AG04449 (cell line): ENCODE data around the gene PPP1R9B.
A peak's percentile ranks its signal among the peaks of the same experiment; 100 is the strongest.

Source experiments
- CTCF ChIA-PET: fragments of 350-600 bp; formaldehyde crosslinking; extraction: SDS; loops from one replicate; lab custom pipeline; 2021; ENCODE audit warnings: antibody characterized with exemption; lab: Yijun Ruan, JAX
- POLR2A ChIA-PET: fragments of 400-600, 350-600 bp; formaldehyde crosslinking; extraction: SDS; loops from one replicate; lab custom pipeline; 2020; ENCODE audit warnings: antibody characterized with exemption, inconsistent platforms; lab: Yijun Ruan, JAX
- DNase-seq: peaks from one replicate; pipeline ENCODE4 v3.0.0-alpha.2; 2010; ENCODE audit warnings: low read depth, low spot score
- H3K4me3 ChIP-seq: 2 replicates; pipeline ENCODE4 v1.5.1; 2011; ENCODE audit warnings: low read depth, mild to moderate bottlenecking, control low read depth, low read length
- TF ChIP-seq, protein P1 (sequence below): IDR thresholded peaks from one replicate; pipeline ENCODE4 v1.5.1; 2011; ENCODE audit warnings: mild to moderate bottlenecking, moderate library complexity, low read length, control low read depth, inconsistent platforms; ENCODE audit not compliant: insufficient read depth; ENCODE audit errors: missing control alignments

The PPP1R9B gene

DNA sequence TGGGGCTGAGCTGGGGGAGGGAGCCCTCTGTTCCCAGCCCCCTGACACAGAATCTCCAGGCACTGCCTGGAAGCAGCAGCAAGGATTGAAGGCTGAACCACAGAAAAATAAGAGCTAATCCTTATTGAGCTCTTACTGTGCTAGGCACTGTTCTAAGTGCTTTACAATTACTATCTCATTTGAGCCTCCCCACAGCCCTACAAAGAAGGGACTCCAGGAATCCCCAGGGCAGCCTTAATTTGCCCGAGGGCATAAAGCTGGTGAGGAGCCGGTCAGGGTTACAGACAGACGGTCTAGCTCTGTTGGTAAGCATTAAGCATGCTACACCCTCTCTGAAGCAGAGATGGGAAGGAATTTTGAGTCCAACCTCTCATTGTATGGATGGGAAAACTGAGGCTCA, 27.5 kb downstream of the PPP1R9B start:
- ChIA-PET CTCF (interaction anchor here (0.8 to 10.0 kb wide), 10 partner anchors 8 to 174 kb away, joined by 3 to 83 read pairs (median 10); no protein-coding TSS in a partner anchor), POLR2A (interaction anchor here (0.7 kb wide), 1 partner anchor 8 kb away, joined by 3 read pairs; no protein-coding TSS in a partner anchor)
- TF ChIP-seq, protein P1, sequence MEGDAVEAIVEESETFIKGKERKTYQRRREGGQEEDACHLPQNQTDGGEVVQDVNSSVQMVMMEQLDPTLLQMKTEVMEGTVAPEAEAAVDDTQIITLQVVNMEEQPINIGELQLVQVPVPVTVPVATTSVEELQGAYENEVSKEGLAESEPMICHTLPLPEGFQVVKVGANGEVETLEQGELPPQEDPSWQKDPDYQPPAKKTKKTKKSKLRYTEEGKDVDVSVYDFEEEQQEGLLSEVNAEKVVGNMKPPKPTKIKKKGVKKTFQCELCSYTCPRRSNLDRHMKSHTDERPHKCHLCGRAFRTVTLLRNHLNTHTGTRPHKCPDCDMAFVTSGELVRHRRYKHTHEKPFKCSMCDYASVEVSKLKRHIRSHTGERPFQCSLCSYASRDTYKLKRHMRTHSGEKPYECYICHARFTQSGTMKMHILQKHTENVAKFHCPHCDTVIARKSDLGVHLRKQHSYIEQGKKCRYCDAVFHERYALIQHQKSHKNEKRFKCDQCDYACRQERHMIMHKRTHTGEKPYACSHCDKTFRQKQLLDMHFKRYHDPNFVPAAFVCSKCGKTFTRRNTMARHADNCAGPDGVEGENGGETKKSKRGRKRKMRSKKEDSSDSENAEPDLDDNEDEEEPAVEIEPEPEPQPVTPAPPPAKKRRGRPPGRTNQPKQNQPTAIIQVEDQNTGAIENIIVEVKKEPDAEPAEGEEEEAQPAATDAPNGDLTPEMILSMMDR, result no peak
- no peak overlapping the region for H3K4me3 ChIP-seq
- DNase-seq, result no peak

DNA sequence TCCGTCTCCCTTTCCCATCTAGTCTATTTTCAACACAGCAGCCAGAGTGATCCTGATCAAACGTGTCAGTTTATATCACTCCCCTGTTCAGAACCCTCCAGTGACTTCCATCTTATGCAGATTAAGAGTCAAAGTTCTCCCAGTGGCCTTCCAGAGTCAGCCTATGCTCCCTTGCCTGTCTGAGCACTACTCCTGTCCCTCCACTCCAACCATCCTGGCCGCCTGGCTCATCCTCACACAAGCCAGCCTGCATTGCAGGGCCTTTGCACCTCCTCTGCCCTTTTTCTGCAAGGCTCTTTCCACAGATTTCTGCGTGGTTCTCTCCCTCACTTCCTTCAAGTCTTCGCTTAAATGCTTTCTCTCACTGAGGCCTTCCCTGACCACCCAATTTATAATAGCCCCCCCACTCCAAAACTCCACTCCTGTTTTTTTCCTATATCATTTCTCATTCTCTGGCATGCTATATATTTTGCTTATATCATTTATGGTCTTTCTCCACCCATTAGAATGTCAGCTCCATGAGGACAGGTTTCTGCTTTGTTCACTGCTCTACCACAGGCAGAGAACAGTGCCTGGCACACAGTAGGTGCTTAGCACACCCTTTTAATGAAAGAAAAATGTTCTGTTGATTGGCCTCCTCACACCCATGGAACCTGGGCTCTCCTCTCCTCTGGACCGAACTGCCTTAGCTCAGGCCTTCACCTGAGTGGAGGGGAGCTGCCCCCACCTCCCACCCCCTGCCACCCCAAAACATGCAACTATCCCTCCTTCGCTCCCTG, 29.8 kb downstream of the PPP1R9B start:
- TF ChIP-seq, protein P1, result no peak
- POLR2A ChIA-PET, result no interaction called here
- no peak for DNase-seq
- CTCF ChIA-PET, result interaction anchor here (1.0 to 10.0 kb wide), 8 partner anchors 13 to 177 kb away, joined by 3 to 83 read pairs (median 7); partner anchors contain the start of gene PDK2
- no peak overlapping the region for H3K4me3 ChIP-seq

DNA sequence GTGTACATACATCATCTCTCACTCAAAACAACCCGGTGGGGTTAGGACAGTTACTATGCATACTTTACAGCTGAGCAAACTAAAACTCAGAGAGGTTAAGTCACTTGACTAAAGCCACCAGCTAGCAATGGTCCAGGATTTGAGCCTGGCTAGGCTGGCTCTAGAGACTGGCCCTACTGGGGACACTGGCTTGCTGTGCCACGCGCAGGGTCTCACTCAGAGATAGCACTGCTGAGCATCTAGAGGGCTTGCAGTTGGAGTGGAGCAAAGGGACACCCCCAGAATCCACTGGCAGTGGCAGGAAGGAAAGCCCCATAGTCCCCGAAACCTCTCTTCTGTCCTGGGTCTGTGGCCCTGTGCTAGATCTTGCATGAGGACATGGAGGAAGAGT, 31.7 kb downstream of the PPP1R9B start:
- TF ChIP-seq, protein P1, result no peak
- ChIA-PET POLR2A (interaction anchor here (0.5 kb wide), 1 partner anchor 11 kb away, joined by 3 read pairs; no protein-coding TSS in a partner anchor), CTCF (interaction anchor here (0.8 to 10.0 kb wide), 13 partner anchors 8 to 187 kb away, joined by 3 to 92 read pairs (median 7); no protein-coding TSS in a partner anchor)
- no peak for DNase-seq
- no peak overlapping the region for H3K4me3 ChIP-seq

DNA sequence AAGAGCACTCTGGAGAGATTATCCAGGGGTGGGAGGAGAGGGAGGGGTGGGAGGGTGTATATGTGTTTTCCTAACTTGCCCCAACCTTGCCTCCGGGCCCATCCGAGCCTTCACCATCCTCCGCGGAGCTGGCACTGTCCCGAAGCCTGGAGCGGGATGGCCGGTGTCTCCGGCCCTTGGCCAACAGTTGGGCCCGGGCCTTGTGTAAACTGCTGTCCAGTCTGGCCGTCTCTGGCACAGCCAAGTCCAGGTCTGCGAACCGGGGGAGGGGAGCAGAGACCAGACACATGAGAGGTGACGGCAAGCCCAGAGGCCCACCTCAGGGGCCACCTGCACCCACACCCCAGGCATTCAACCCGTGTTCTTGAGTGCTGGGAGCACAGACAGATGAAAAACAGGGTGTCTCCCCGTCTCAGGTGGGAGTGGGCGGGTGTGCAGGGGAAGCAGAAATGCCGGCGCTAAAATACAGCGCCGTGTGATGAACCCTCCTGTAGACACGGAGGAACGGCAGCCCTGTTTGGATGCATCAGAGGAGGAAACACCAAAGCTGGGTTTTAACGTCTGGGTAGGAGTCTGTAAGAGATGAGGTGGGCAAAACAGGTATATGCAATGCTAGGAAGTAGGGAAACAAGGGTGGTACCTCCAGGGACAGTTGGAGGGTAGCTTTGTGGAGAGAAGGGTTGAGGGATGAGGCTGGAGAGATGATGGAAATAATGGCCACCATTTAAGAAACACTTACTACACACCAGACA, 32.2 kb downstream of the PPP1R9B start:
- H3K4me3 ChIP-seq, result no peak overlapping the region
- ChIA-PET CTCF (interaction anchor here (0.7 to 10.0 kb wide), 17 partner anchors 10 to 188 kb away, joined by 3 to 92 read pairs (median 4); partner anchors contain the start of gene SGCA), POLR2A (interaction anchor here (0.5 kb wide), 1 partner anchor 10 kb away, joined by 3 read pairs; no protein-coding TSS in a partner anchor)
- DNase-seq, result no peak
- TF ChIP-seq, protein P1, result no peak

DNA sequence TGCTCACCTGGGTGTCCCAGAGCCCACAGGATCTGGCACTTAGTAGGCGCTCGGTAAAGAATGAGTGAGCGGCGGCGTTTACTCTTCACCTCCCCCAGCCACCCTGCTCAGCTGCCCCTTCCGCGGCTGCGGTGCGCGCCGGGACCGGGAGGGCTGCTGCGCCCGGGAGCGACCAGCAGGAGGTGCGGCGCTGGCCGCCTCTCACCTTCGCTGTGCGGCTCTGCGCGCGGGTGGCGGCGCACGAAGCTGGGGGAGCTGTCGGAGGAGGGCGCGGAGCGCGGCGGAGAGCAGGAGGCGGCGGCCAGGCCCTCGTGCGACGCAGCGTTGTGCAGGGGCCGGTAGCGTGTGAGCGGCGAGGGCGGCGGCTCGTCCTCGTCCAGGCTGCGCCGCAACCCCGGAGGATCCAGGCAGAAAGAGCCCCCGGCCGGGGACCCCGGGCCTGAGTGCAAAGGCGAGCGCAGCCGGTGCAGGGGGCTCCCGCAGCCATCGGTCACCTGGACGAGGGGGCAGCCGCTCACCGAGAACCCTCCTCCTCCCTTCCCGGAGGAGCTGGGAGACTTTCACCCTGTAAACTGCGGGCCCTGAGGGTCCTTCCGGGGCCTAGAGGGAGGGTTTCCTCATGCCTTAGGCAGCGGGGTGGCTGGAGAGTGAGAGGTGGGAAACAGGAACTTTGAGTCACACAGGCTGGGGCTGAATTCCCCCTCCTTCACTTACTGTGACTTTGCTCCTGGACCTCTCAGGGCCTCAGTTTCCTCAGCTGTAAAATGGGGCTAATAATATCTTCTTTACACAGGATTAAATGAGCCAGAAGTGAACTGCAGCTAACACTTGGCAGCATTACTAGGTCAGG, 33.0 kb downstream of the PPP1R9B start:
- POLR2A ChIA-PET, result interaction anchor here (1.1 kb wide), 1 partner anchor 75 kb away, joined by 3 read pairs; no protein-coding TSS in a partner anchor
- no peak overlapping the region for H3K4me3 ChIP-seq
- CTCF ChIA-PET, result interaction anchor here (0.7 to 10.0 kb wide), 16 partner anchors 9 to 180 kb away, joined by 3 to 92 read pairs (median 5); partner anchors contain the start of gene SGCA
- no peak for DNase-seq
- TF ChIP-seq, protein P1, result peak; percentile 56
